BJ (cell line): Measurements from ENCODE around the gene LRRC23. TPM values are rescaled to one million over a fixed set of nuclear protein-coding genes. Genes with fewer than 3 reads are reported as not detected.
A peak's percentile ranks its signal among the peaks of the same experiment; 100 is the strongest.

Experiments
- CTCF ChIA-PET: fragments of 350-600 bp; formaldehyde crosslinking; extraction: SDS; loops from one replicate; lab custom pipeline; 2021; ENCODE audit warnings: antibody characterized with exemption, inconsistent platforms; lab: Yijun Ruan, JAX
- POLR2A ChIA-PET: fragments of 300-600 bp; sonication (Branson Sonifier 250); formaldehyde crosslinking; extraction: SDS; loops from one replicate; lab custom pipeline; 2021; ENCODE audit warnings: antibody characterized with exemption; lab: Charles Lee
- DNase-seq: peaks from one replicate; pipeline ENCODE4 v3.0.0-alpha.2; 2011; ENCODE audit warnings: low read depth
- H3K27me3 ChIP-seq: 2 replicates; pipeline ENCODE4 v1.6.0; 2011; ENCODE audit warnings: low read length; ENCODE audit not compliant: control insufficient read depth, insufficient read depth
- H3K36me3 ChIP-seq: 2 replicates; pipeline ENCODE4 v1.5.1; 2011; ENCODE audit warnings: low read length; ENCODE audit not compliant: control insufficient read depth, insufficient read depth
- H3K4me3 ChIP-seq: 2 replicates; pipeline ENCODE4 v1.5.1; 2011; ENCODE audit warnings: low read depth, mild to moderate bottlenecking, control low read depth, low read length
- CTCF ChIP-seq: IDR thresholded peaks from 2 replicates; pipeline ENCODE4 v1.5.1; 2011; ENCODE audit warnings: low read depth, mild to moderate bottlenecking, control low read depth, inconsistent platforms, low read length, moderate library complexity; ENCODE audit not compliant: insufficient read depth
- polyA plus RNA-seq: library from polyadenylated mRNA; depleted of rRNA; stranded (reverse); fragments of >200 nt; gene quantifications from 2 replicates; pipeline ENCODE4 v1.2.3, GENCODE V29; 2011

The LRRC23 gene
- polyA plus RNA-seq, 1 experiment: 12.7 TPM

- CTCF ChIA-PET: interaction anchor here (1.9 to 10.0 kb wide), 3 partner anchors 11 to 44 kb away, joined by 8 to 129 read pairs (median 8); no protein-coding TSS in a partner anchor
- peaks cover 35% of the 10 kb centered on the region for H3K36me3 ChIP-seq
- TF ChIP-seq CTCF: no peak
- DNase-seq: no peak
- POLR2A ChIA-PET: no interaction called here
- H3K27me3 ChIP-seq: no peaks in the 10 kb centered on the region
- H3K4me3 ChIP-seq: no peak overlapping the region
These were observed 31.0 kb downstream of the LRRC23 start for GRCh38 chr12:6935371-6936193.

GRCh38 chr12:6936194-6936635 lies 31.6 kb downstream of the LRRC23 start:
- H3K4me3 ChIP-seq: no peak overlapping the region
- TF ChIP-seq CTCF: no peak
- ChIA-PET POLR2A (no interaction called here), CTCF (interaction anchor here (0.7 to 10.0 kb wide), 3 partner anchors 12 to 67 kb away, joined by 3 to 129 read pairs (median 8); no protein-coding TSS in a partner anchor)
- DNase-seq: no peak
- peaks cover 41% of the 10 kb centered on the region for H3K36me3 ChIP-seq
- no peaks in the 10 kb centered on the region for H3K27me3 ChIP-seq

- Histone ChIP-seq H3K27me3 (no peaks in the 10 kb centered on the region), H3K36me3 (peaks cover 47% of the 10 kb centered on the region), H3K4me3 (peak overlapping the region; percentile 60)
- ChIA-PET CTCF (interaction anchor here (0.7 to 10.0 kb wide), 9 partner anchors 8 to 68 kb away, joined by 3 to 129 read pairs (median 5); partner anchors contain the start of genes ATN1, ENO2 and SPSB2), POLR2A (interaction anchor here (0.9 kb wide), 1 partner anchor 10 kb away, joined by 3 read pairs; no protein-coding TSS in a partner anchor)
- DNase-seq: no peak
- TF ChIP-seq CTCF: no peak
These were observed 32.2 kb downstream of the LRRC23 start for GRCh38 chr12:6936636-6937480.

GRCh38 chr12:6937481-6938352 lies 33.1 kb downstream of the LRRC23 start:
- POLR2A ChIA-PET: interaction anchor here (0.6 to 1.0 kb wide), 4 partner anchors 9 to 65 kb away, joined by 3 to 6 read pairs (median 4); partner anchors contain the start of gene SPSB2
- CTCF ChIA-PET: interaction anchor here (0.5 to 10.0 kb wide), 22 partner anchors 9 to 188 kb away, joined by 3 to 129 read pairs (median 4); partner anchors contain the start of genes ATN1, C1RL, C1S and ENO2
- no peaks in the 10 kb centered on the region for H3K27me3 ChIP-seq
- H3K4me3 ChIP-seq: peak overlapping the region; percentile 60
- DNase-seq: peak; percentile 48
- peak; percentile 97 for TF ChIP-seq CTCF
- peaks cover 47% of the 10 kb centered on the region for H3K36me3 ChIP-seq
